SK-N-SH (cell line): ENCODE measurements around the gene ABCC4.

Experiments
- CTCF ChIP-seq: fragments of 200-600 bp; sonication (generic); IDR thresholded peaks from 2 replicates; pipeline ENCODE4 v1.6.1; 2017; ENCODE audit warnings: antibody characterized with exemption, mild to moderate bottlenecking, moderate library complexity
- FOXJ3 ChIP-seq: sonication (generic); formaldehyde crosslinking; IDR thresholded peaks from 2 replicates; pipeline ENCODE4 v1.5.1; 2020; ENCODE audit warnings: mild to moderate bottlenecking, missing genetic modification reagents
- GATA2 ChIP-seq: sonication (generic); formaldehyde crosslinking; IDR thresholded peaks from 2 replicates; pipeline ENCODE4 v1.5.0; 2020; ENCODE audit warnings: mild to moderate bottlenecking, missing genetic modification reagents
- POLR2AphosphoS5 ChIP-seq: IDR thresholded peaks from 2 replicates; pipeline ENCODE4 v1.6.1; 2012; ENCODE audit warnings: low read depth, low read length
- USF2 ChIP-seq: fragments of 150-350 bp; IDR thresholded peaks from 2 replicates; pipeline ENCODE4 v1.6.1; 2017; ENCODE audit warnings: antibody characterized with exemption, low read length, low read depth, borderline replicate concordance

GRCh38 chr13:95327190-95327589 is 25.9 kb upstream of the ABCC4 start:
- TF ChIP-seq POLR2AphosphoS5 (no peak), GATA2 (CRISPR knock-in tag) (no peak), CTCF (no peak), USF2 (no peak), FOXJ3 (CRISPR knock-in tag) (no peak)
